ENCODE measurements around the gene PAIP2B. TPM values are rescaled to one million over a fixed set of nuclear protein-coding genes. Genes with fewer than 3 reads are reported as not detected.

The PAIP2B gene
- polyA plus RNA-seq, 1 donor from 2014 or later = 14.4 TPM

- Histone ChIP-seq H3K9me3 (ENCODE audit: low read length) (no peaks in the 10 kb centered on the region), H3K79me2 (replicated peaks; ENCODE audit: insufficient read depth, low read length) (no peaks in the 10 kb centered on the region), H3F3A (ENCODE audit: insufficient read depth, low read length, poor library complexity, severe bottlenecking) (no peaks in the 10 kb centered on the region), H3K4me2 (ENCODE audit: low read length) (no peak overlapping the region), H3K36me3 (ENCODE audit: insufficient read depth, low read length) (no peaks in the 10 kb centered on the region), H3K27me3 (ENCODE audit: insufficient read depth, low read depth, low read length) (no peaks in the 10 kb centered on the region), H3K4me3 (ENCODE audit: low read length) (no peak overlapping the region), H3K27ac (ENCODE audit: low read length) (no peak overlapping the region), H2AFZ (ENCODE audit: low read depth, low read length) (no peak overlapping the region), H3K9me2 (ENCODE audit: insufficient read depth, low read length) (no peaks in the 10 kb centered on the region), H4K20me1 (ENCODE audit: insufficient read depth) (no peaks in the 10 kb centered on the region), H3K9ac (ENCODE audit: low read length) (no peak overlapping the region)
- TF ChIP-seq REST (IDR thresholded peaks at IDR 0.05; ENCODE audit: borderline replicate concordance) (no peak), CTCF (IDR thresholded peaks at IDR 0.05; ENCODE audit: poor library complexity, severe bottlenecking) (no peak), RAD21 (conservative IDR thresholded peaks at IDR 0.05) (no peak), EZH2 (IDR thresholded peaks at IDR 0.05; ENCODE audit: borderline replicate concordance, insufficient read depth, low read length, poor library complexity, severe bottlenecking) (no peak), MXI1 (conservative IDR thresholded peaks at IDR 0.05; ENCODE audit: poor library complexity, severe bottlenecking) (no peak), SMC3 (conservative IDR thresholded peaks at IDR 0.05; ENCODE audit: poor library complexity) (no peak), POLR2AphosphoS5 (IDR thresholded peaks at IDR 0.05) (no peak), TAF1 (IDR thresholded peaks at IDR 0.05; ENCODE audit: low read depth) (no peak), EP300 (conservative IDR thresholded peaks at IDR 0.05; ENCODE audit: poor library complexity, severe bottlenecking) (no peak)
Measured at GRCh38 chr2:71261534-71261933, 34.6 kb upstream of the PAIP2B start.

GRCh38 chr2:71256421-71256820 is 29.5 kb upstream of the PAIP2B start:
- H3K9me3 ChIP-seq (ENCODE audit: low read length) = no peaks in the 10 kb centered on the region
- no peaks in the 10 kb centered on the region for H3K36me3 ChIP-seq (ENCODE audit: insufficient read depth, low read length)
- H3F3A ChIP-seq (ENCODE audit: insufficient read depth, low read length, poor library complexity, severe bottlenecking) = no peaks in the 10 kb centered on the region
- H3K27me3 ChIP-seq (ENCODE audit: insufficient read depth, low read depth, low read length) = no peaks in the 10 kb centered on the region
- no peak overlapping the region for H3K9ac ChIP-seq (ENCODE audit: low read length)
- H3K9me2 ChIP-seq (ENCODE audit: insufficient read depth, low read length) = no peaks in the 10 kb centered on the region
- no peaks in the 10 kb centered on the region for H3K79me2 ChIP-seq (replicated peaks; ENCODE audit: insufficient read depth, low read length)
- H2AFZ ChIP-seq (ENCODE audit: low read depth, low read length) = no peak overlapping the region
- no peaks in the 10 kb centered on the region for H4K20me1 ChIP-seq (ENCODE audit: insufficient read depth)
- TF ChIP-seq POLR2AphosphoS5 (IDR thresholded peaks at IDR 0.05) = no peak
- no peak for TF ChIP-seq RAD21 (conservative IDR thresholded peaks at IDR 0.05)
- no peak for TF ChIP-seq EZH2 (IDR thresholded peaks at IDR 0.05; ENCODE audit: borderline replicate concordance, insufficient read depth, low read length, poor library complexity, severe bottlenecking)
- TF ChIP-seq EP300 (conservative IDR thresholded peaks at IDR 0.05; ENCODE audit: poor library complexity, severe bottlenecking) = no peak
- no peak for TF ChIP-seq MXI1 (conservative IDR thresholded peaks at IDR 0.05; ENCODE audit: poor library complexity, severe bottlenecking)
- TF ChIP-seq SMC3 (conservative IDR thresholded peaks at IDR 0.05; ENCODE audit: poor library complexity) = no peak
- no peak for TF ChIP-seq TAF1 (IDR thresholded peaks at IDR 0.05; ENCODE audit: low read depth)
- TF ChIP-seq REST (IDR thresholded peaks at IDR 0.05; ENCODE audit: borderline replicate concordance) = no peak
- TF ChIP-seq CTCF (IDR thresholded peaks at IDR 0.05; ENCODE audit: poor library complexity, severe bottlenecking) = no peak
- no peak overlapping the region for H3K4me3 ChIP-seq (ENCODE audit: low read length)
- H3K4me2 ChIP-seq (ENCODE audit: low read length) = no peak overlapping the region
- H3K27ac ChIP-seq (ENCODE audit: low read length) = no peak overlapping the region

Measured in neural cell (in vitro differentiated cells).